ENCODE results near the gene PARPBP.
"Not testable (repeated sequence)": the region's sequence is repeated elsewhere in the genome, so short reads cannot be mapped to it uniquely, and the experiment has no call there.

PARPBP gene, protein sequence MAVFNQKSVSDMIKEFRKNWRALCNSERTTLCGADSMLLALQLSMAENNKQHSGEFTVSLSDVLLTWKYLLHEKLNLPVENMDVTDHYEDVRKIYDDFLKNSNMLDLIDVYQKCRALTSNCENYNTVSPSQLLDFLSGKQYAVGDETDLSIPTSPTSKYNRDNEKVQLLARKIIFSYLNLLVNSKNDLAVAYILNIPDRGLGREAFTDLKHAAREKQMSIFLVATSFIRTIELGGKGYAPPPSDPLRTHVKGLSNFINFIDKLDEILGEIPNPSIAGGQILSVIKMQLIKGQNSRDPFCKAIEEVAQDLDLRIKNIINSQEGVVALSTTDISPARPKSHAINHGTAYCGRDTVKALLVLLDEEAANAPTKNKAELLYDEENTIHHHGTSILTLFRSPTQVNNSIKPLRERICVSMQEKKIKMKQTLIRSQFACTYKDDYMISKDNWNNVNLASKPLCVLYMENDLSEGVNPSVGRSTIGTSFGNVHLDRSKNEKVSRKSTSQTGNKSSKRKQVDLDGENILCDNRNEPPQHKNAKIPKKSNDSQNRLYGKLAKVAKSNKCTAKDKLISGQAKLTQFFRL

DNA sequence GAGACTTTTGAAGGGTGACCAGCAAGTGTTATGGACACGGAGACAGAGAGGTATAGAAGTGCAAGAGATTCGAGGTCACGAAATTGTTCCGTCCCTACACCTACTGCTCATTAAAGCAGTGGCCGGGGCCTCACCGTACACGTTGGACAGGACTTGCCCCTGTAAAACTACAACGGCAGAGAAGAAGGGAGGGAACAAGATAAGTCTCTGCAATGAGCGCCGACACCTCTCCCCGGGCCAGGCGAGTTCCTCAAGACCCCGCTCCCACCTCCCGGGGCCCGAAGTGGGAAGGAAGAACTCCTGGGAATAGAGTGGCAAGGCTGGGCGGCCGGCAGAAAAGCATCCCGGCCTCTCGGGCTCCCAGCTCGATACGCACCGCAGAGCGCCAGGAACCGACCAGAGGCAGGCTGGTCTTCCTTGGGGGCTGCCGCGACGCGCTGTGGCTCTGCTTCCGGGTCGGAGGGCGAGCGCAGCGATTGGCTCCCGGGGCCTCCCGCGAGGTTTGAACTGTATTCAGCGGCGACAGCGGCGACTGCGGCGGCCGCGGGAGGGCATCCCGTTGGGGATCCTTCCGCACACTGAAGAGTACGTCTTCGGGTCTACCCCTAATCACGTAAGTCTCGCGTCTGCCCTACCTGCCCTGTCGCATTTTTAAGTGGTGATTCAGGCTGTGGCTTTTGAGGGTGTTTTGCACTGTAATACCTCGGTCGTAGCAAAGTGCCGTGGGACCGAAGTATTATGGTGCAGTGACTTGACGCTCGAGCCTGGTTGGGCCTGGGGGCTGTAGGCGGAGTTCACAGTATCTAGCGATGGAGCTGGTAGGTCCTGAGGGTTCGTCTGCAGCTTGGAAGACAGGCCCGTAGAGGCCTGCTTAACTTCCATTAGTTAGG, at the start of gene PARPBP, which contains the start of gene NUP37:
Gene PARPBP (plus strand): TSS at position 510 of the 890 bp plus-strand sequence. CDS start 3,706 bp downstream, outside the sequence.
Gene NUP37 (minus strand): TSS at position 441 of the 890 bp plus-strand sequence. CDS start 1,596 bp downstream, outside the sequence.
- peak; percentile 91 for DNase-seq

DNA sequence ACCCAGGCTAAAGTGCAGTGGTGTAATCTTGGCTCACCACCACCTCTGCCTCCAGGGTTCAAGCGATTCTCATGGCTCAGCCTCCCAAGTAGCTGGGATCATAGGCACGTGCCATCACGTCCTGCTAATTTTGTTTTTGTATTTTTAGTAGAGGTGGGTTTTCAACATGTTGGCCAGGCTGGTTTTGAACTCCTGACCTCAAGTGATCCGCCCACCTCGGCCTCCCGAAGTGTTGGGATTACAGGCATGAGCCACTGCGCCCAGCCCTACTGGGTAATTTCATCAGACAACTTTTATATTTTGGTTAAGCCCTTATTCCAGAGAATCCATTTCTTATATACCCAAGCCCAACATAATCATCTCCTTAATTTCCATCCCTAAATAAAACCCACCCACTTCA, 47.9 kb upstream of the PARPBP start:
- ATAC-seq, DNase-seq: not testable (repeated sequence)

More for the DNA sequence above, at the start of gene PARPBP, which contains the start of gene NUP37:
- ATAC-seq, result peak; percentile 97

DNA sequence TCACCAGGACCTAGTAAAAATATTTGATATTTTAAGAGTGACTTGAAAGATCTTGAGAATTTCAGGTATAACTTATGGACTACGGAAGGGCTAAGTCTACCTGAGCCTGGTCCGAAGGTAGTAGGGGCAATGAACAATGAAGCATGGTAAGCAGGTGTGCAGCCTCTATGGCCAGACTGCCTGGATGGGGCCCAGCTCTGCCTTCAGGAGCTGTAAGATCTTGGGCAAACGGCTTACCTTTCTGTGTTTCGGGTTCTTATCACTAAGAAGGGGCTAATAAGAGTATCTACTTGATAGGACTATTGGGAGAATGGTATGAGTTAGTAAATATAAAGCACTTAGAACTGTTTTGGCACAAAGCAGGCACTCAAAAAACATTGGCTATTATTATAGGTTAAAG, 39.1 kb upstream of the PARPBP start:
- DNase-seq, result no peak

DNA sequence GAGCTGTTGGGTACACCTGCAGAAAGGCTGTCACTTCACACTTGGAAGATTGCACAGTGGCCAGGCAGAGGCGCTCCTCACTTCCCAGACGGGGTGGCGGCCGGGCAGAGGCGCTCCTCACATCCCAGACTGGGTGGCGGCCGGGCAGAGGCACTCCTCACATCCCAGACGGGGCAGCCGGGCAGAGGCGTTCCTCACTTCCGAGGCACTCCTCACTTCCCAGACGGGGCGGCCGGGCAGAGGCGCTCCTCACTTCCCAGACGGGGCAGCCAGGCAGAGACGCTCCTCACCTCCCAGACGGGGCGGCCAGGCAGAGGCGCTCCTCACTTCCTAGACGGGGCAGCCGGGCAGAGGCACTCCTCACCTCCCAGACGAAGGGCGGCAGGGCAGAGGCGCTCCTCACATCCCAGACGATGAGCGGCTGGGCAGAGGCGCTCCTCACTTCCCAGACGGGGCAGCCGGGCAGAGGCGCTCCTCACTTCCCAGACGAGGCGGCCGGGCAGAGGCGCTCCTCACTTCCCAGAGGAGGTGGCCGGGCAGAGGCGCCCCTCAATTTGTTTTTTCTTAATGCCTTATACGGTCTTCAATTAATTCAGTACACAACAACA, 30.7 kb upstream of the PARPBP start:
- DNase-seq, ATAC-seq: not testable (repeated sequence)

More for the DNA sequence above, 39.1 kb upstream of the PARPBP start:
- no peak for ATAC-seq

DNA sequence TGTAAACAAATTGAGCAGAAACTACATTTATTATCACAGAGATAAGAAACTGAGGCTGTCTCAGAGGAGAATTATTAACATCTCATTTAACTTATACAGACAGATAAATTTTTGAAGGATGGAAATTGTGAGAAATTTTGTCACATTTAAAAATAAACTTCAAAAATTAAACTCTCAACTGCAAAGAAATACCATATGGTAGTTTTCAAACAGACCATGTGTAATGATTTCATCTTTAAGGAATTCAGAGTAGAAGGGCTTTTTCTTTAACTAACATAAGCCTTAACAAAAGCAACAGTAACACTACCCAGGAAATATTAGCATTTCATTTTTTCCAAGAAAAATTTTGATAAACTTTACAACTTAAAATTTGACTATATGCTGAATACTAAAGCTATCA, 26.7 kb upstream of the PARPBP start:
- DNase-seq (no peak), ATAC-seq (no peak)

DNA sequence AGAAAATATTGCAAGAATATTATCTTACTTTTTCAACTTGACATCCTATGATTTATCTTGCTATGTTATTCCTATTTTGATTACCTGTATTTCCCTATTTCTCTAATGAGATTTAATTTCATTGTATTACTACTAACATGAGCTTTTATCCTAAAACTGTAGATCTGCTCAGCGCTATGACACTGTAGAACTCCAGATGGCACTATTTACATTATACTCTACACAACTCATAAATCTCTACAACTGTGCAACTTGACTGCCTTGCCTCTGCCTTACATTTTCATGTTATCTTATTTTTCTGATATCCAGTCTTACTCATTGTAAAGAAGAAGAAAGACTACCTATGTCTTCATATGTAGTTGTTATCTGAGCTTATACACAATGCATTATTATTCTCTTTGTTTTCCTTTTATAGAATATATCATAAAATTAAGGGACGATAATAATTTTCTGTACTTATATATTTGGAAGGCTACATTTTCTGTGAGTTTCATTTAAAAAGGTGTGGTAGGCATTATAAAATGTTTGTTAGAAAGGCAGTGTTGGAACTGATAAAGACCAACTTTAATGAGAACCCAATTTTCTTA, 24.2 kb upstream of the PARPBP start:
- DNase-seq, result no peak

DNA sequence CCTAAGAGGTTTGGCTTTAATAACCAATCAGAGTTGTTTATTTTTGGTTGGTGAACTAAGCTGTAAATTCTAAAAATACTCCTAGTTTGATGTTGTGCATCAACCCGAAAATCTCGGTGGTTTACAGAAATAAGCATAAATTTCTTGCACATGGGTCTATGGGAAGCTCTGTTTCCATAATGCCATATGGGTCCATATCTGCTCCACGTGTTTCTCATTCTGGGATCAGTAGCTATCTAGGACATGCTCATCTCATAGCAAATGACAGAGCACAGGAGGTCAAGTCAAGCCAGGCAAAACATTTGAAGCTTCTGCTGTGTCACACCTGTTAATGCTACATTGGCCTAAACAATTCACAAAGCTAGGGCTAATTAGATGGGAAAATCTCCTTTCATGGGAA, 23.1 kb upstream of the PARPBP start:
- ATAC-seq (no peak), DNase-seq (no peak)

More for the DNA sequence above, 24.2 kb upstream of the PARPBP start:
- ATAC-seq, result no peak

DNA sequence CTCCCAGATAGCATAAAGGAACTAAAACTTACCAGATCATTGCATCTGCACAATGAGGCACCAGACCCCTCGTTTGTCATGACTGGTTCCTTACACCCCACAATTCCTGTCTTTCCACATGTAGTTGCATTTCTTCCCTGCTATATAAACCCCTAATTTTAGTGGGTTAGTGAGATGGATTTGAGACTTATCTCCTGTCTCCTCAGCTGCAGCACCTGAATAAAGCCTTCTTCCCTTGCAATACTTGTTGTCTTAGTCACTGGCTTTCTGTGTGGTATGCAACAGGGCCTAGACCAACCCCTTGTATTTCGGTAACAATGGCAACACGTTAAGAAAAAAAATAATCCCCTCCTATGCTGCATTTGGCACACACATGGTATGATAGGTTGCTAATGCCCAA, 13.1 kb upstream of the PARPBP start:
- ATAC-seq, result no peak
- no peak for DNase-seq

DNA sequence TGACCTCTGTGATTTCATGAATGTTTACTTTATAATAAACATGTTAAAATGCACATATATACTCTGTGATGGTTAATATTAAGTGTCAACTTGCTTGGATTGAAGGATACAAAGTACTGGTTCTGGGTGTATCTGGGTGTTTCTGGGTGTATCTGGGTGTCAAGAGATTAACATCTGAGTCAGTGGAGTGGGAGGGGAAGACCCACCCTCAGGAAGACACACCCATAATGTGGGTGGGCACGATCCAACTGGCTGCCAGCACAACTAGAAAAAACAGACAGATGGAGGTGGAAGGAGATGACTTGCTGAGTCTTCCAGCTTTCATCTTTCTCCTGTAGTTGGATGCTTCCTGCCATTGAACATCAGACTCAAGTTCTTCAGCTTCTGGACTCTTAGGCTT, 12.0 kb upstream of the PARPBP start:
- DNase-seq, result no peak
- no peak for ATAC-seq

DNA sequence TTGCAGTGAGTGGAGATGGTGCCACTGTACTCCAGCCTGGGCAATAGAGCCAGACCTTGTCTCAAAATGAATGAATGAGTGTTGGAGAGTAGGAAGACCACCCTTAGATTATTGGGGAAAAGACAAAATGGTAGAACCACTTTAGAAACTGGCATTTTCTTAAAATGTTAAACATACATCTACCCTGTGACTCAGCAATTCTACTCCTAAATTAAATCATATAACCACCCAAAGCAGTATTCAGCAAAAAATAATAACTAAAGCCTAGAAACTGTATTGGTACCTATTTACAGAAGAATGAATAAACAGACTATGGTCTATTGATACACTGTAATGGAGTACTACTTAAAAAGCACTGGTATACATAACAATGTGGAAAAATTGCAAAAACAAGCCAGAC, 9.2 kb upstream of the PARPBP start:
- DNase-seq (no peak), ATAC-seq (no peak)

DNA sequence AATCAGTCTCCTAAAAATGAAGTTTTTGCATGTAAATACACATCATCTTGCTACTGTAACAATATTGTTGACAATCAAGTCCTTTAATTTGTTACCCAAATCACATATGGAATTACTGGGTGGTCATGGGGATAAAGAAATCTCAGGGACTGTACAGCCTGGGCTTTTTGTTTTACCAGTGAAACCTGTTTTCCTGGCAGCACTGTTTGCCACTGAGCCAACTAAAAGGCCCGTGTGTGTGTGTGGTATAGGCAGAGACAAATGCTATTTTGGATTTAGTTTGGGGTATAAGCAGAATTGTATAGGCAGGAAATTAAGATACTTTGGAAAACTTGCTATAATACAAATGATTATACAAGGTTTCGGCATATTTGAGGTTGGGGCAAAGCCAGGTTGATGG, 5.8 kb upstream of the PARPBP start:
- ATAC-seq (no peak), DNase-seq (no peak)

DNA sequence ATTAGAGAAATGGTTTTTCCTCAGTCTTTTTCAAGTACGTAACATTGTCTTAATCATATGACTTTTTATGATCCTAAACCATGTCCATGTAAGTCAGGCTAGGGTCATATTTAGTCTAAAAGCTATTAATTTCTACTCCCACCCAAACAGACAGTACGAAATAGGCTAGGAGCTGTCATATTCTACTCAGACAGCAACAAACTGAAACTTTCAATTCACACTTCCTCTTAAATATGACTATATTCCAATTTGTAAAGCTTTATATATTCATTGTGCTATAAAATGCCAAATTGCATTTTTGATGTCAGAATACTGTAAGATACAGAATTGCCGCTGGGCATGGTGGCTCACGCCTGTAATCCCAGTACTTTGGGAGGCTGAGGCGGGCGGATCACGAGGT, 3.6 kb upstream of the PARPBP start:
- ATAC-seq, result no peak
- no peak for DNase-seq

DNA sequence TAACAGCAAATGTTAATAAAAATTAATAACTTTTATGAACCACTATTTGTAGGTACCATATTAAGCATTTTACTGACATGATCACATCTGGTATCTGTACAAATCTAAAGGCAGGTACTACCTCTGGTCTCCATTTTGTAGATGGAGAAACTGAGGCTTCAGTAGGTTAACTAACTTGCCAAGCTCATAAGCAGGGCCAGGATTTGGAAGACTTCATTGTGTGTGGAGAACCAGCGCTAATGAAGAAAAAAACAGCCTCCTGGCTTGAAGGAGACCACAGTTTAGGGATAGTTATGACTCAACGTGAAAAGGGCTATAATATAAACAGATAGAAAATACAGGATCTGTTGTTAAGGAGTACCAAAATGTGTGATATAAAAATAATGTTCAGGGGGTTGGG, 1.1 kb upstream of the PARPBP start:
- no peak for ATAC-seq
- no peak for DNase-seq

DNA sequence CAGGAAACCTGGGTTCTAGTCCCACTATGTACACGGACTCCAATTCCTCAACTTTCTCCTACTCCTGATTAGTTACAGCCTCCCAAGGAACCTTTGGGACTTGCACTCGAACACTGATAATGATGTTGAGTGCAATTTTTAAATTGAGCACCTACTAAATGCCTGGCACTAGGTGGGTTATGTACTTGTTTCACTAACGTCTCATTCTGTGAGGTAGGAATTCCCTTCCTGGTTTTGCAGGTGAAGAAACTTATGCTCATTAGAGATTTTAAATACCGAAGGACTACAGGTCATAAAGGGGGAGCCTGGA, 536 bp downstream of the PARPBP start:
- DNase-seq (no peak), ATAC-seq (no peak)

DNA sequence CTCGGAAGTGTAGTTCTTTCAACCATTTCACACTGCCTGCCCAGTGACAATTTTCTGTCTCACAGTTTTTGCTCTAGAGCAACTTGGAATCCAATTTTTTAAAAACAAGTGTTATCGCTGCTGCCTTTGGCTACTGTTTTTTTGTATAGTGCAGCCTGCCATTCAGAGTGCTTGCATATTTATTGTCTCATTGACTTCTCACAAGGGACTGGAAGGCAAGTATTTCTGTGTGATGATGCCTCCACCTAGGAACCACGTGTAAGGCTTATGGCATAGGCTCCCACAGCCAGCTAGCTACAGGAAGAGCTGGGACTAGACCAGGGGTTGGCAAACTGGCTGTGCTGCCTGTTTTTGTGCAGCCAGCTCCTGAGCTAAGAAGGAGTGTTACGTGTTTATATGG, 903 bp downstream of the PARPBP start:
- ATAC-seq, result no peak
- peak; percentile 5 for DNase-seq

DNA sequence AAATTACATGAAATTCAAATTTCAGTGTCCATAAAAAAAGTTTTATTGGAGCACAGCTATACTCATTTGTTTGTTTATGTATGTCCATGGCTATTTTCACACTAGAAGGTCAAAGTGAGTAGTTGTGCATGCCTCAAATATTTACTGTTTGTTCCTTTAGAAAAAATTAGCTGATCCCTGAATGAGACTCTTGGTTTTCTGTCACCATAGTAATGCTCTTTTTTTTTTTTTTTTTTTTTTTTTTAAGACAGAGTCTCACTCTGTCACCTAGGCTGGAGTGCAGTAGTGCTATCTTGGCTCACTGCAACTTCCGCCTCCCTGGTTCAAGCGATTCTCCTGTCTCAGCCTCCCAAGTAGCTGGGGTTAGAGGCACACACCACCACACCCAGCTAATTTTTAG, 1.3 kb downstream of the PARPBP start:
- ATAC-seq, DNase-seq: not testable (repeated sequence)

DNA sequence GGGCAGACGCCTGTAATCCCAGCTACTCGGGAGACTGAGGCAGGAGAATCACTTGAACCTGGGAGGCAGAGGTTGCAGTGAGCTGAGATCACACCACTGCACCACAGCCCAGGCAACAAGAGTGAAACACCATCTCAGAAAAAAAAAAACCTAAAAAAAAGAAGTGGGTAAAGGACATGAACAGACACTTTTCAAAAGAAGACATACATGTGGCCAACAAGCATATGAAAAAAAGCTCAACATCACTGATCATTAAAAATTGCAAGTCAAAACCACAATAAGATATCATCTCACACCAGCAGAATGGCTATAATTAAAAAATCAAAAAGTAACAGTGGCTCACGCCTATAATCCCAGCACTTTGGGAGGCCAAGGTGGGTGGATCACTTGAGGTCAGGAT, 10.7 kb downstream of the PARPBP start:
- DNase-seq, ATAC-seq: not testable (repeated sequence)

DNA sequence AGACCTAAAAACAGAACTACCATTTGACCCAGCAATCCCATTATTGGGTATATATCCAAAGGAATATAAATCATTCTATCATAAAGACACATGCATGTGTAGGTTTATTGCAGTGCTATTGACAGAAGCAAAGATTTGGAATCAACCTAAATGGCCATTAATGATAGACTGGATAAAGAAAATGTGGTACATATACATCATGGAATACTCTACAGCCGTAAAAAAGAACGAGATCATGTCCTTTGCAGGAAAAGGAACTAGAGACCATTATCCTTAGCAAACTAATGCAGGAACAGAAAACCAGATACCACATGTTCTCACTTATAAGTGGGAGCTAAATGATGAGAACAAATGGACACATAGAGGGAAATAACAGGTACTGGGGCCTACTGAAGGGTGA, 11.5 kb downstream of the PARPBP start:
- DNase-seq, ATAC-seq: not testable (repeated sequence)

DNA sequence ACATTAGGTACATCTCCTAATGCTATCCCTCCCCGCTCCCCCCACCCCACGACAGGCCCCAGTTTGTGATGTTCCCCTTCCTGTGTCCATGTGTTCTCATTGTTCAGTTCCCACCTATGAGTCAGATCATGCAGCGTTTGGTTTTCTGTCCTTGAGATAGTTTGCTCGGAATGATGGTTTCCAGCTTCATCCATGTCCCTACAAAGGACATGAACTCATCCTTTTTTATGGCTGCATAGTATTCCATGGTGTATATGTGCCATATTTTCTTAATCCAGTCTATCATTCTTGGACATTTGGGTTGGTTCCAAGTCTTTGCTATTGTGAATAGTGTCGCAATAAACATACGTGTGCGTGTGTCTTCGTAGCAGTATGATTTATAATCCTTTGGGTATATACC, 17.6 kb downstream of the PARPBP start:
- not testable (repeated sequence) for DNase-seq, ATAC-seq

DNA sequence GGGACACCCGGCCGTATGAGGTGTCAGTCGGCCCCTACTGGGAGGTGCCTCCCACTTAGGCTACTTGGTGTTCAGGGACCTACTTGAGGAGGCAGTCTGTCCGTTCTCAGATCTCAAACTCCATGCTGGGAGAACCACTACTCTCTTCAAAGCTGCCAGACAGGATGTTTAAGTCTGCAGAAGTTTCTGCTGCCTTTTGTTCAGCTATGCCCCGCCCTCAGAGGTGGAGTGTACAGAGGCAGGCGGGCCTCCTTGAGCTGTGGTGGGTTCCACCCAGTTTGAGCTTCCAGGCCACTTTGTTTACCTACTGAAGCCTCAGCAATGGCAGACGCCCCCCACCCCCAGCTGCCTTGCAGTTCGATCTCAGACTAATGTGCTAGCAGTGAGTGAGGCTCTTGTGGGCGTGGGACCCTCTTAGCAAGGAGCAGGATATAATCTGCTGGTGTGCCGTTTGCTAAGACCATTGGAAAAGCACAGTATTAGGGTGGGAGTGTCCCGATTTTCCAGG, 22.9 kb downstream of the PARPBP start:
- not testable (repeated sequence) for DNase-seq

DNA sequence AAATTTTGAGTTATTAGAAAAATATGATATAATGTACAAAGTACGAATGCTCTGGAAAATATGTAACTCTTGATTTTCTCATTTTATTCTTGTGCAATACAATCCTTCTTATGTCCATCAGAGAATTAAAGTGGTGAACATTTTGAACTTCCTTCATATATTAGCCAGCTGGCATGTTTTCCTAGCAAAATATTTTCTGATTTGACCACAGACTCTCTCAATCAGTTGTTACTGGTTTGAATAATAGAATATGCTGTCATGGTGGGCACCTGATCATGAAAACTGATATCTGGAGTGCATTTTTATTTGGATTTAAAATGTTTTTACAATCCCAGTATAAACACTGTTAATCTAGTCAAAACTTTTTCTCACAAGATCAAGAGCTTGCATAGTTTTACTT, 24.2 kb downstream of the PARPBP start:
- ATAC-seq (no peak), DNase-seq (no peak)

More for the DNA sequence above, 22.9 kb downstream of the PARPBP start:
- not testable (repeated sequence) for ATAC-seq
